Measurements from ENCODE around the gene RAB31.

DNA sequence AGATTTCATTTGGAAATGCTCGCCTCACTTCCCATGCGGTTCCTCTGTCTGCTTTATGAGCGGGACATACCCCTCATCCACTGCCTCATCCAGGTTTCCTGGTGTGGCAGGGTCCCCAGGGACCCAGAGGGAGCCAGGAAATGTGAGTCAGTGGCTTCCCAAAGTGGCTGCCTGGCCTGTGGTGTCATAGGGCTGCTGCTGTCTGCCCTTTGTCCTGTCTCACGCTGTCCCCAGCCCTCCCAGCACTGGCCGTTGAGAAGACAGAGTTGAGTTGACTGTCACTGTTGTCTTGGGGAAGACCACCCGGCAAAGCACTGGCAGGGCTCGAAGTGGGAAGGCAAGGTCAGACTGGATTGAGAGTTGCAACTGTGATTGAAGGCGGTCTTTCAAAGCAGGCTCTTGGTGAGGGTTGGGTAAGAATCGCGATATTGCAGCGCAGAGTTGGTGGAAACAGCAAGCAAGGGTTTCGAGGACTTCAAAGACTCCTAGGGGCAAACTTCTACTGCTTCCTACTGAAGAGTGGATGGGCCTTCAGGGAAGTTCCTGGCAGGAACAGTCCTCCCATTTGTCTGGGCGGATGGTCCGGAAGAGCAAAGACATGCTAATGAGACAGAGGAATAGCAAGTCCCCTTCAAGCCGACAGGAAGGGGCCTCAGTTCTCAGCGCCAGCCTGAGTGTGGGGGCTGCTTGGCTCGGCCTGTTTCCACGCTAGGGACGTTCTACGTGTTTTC, 33.9 kb downstream of the RAB31 start:
- TF ChIP-seq, protein P1, sequence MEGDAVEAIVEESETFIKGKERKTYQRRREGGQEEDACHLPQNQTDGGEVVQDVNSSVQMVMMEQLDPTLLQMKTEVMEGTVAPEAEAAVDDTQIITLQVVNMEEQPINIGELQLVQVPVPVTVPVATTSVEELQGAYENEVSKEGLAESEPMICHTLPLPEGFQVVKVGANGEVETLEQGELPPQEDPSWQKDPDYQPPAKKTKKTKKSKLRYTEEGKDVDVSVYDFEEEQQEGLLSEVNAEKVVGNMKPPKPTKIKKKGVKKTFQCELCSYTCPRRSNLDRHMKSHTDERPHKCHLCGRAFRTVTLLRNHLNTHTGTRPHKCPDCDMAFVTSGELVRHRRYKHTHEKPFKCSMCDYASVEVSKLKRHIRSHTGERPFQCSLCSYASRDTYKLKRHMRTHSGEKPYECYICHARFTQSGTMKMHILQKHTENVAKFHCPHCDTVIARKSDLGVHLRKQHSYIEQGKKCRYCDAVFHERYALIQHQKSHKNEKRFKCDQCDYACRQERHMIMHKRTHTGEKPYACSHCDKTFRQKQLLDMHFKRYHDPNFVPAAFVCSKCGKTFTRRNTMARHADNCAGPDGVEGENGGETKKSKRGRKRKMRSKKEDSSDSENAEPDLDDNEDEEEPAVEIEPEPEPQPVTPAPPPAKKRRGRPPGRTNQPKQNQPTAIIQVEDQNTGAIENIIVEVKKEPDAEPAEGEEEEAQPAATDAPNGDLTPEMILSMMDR (IDR thresholded peaks at IDR 0.05): no peak
- TF ChIP-seq POLR2AphosphoS5 (IDR thresholded peaks at IDR 0.05) (no peak), POLR2A (IDR thresholded peaks at IDR 0.05) (no peak), EP300 (IDR thresholded peaks at IDR 0.05; ENCODE audit: low read depth) (no peak)
